Tibial nerve (tissue), 4 donors: ENCODE data around the gene LEFTY1. TPM values are rescaled to one million over a fixed set of nuclear protein-coding genes. Genes with fewer than 3 reads are reported as not detected.

Source experiments
- DNase-seq, 2 donors: peaks; one replicate each; pipeline ENCODE4 v3.0.0-alpha.2; 2019; ENCODE audit warnings: low spot score in 2 of 2
- H3K27ac ChIP-seq, 4 donors: fragments of 200-600 bp; sonication (generic) in 3 of 4; one replicate each; pipeline ENCODE4 v1.5.1; 2017 to 2019; ENCODE audit warnings: mild to moderate bottlenecking in 1 of 4
- H3K27me3 ChIP-seq, 2 donors: fragments of 200-600 bp; sonication (generic) in 1 of 2; one replicate each; pipeline versions ENCODE4 v1.5.1 to v1.6.0; 2017 to 2019
- H3K36me3 ChIP-seq, 3 donors: fragments of 200-600 bp; sonication (generic); one replicate each; pipeline ENCODE4 v1.5.1; 2018 to 2019
- H3K4me1 ChIP-seq, 4 donors: fragments of 200-600 bp; sonication (generic) in 3 of 4; one replicate each; pipeline ENCODE4 v1.5.1; 2017 to 2019
- H3K4me3 ChIP-seq, 4 donors: fragments of 200-600 bp; sonication (generic) in 3 of 4; one replicate each; pipeline ENCODE4 v1.5.1; 2017 to 2019; ENCODE audit warnings: mild to moderate bottlenecking in 1 of 4, moderate library complexity in 1 of 4
- H3K9me3 ChIP-seq, 4 donors: fragments of 200-600 bp; sonication (generic) in 3 of 4; one replicate each; pipeline ENCODE4 v1.5.1; 2017 to 2019
- CTCF ChIP-seq, 5 experiments: fragments of 200-600 bp in 3 of 5; fragments of 450-650 bp in 2 of 5; sonication (generic) in 3 of 5; IDR thresholded peaks; one replicate each; pipeline ENCODE4 v1.5.1; 2016 to 2019; ENCODE audit warnings: antibody characterized with exemption in 5 of 5, mild to moderate bottlenecking in 3 of 5, moderate library complexity in 2 of 5
- EP300 ChIP-seq, 2 donors: sonication (generic); formaldehyde crosslinking; IDR thresholded peaks; one replicate each; pipeline ENCODE4 v1.6.1; 2017; ENCODE audit warnings: antibody characterized with exemption in 2 of 2, mild to moderate bottlenecking in 1 of 2
- POLR2A ChIP-seq, 2 donors: fragments of 450-650 bp; IDR thresholded peaks; one replicate each; pipeline ENCODE4 v1.6.1; 2017; ENCODE audit warnings: antibody characterized with exemption in 2 of 2, mild to moderate bottlenecking in 2 of 2, moderate library complexity in 2 of 2
- WGBS, 2 donors: methylation state at CpG; one replicate each; pipeline ENCODE4 v1.1.5; 2018; 5-methylcytosine and 5-hydroxymethylcytosine counted together
- total RNA-seq, 4 donors: library from RNA; depleted of rRNA; stranded (reverse); fragments of >200 nt; gene quantifications; one replicate each; pipeline ENCODE4 v1.1.0, GENCODE V29; 2016

LEFTY1 gene
- total RNA-seq, 4 donors from 2014 or later, result 0.20 TPM; not detected in 3

- peaks cover 0 to 63% (median 0%) of the 10 kb centered on the region in 3 donors for H3K36me3 ChIP-seq
Measured at GRCh38 chr1:225914947-225915346, 26.0 kb upstream of the LEFTY1 start.

GRCh38 chr1:225914391-225914790 is 25.4 kb upstream of the LEFTY1 start:
- H3K27ac ChIP-seq, result no peak overlapping the region
- WGBS, 2 donors, result 83 to 94% methylated on average over 6 of the region's 6 CpGs
- H3K4me1 ChIP-seq, result peaks cover 0 to 10% (median 4%) of the 10 kb centered on the region in 4 donors
- no peaks in the 10 kb centered on the region for H3K27me3 ChIP-seq
- H3K36me3 ChIP-seq, result peaks cover 0 to 57% (median 0%) of the 10 kb centered on the region in 3 donors
- TF ChIP-seq POLR2A (IDR thresholded peaks at IDR 0.05), result no peak
- no peak for TF ChIP-seq CTCF (IDR thresholded peaks at IDR 0.05)
- no peak for TF ChIP-seq EP300 (IDR thresholded peaks at IDR 0.05)
- H3K4me3 ChIP-seq, result no peak overlapping the region
- no peaks in the 10 kb centered on the region for H3K9me3 ChIP-seq
- no peak for DNase-seq

More at GRCh38 chr1:225914947-225915346, 26.0 kb upstream of the LEFTY1 start:
- H3K27ac ChIP-seq, result no peak overlapping the region
- H3K4me1 ChIP-seq, result peaks cover 0 to 16% (median 4%) of the 10 kb centered on the region in 4 donors
- 80 to 81% methylated on average over 6 of the region's 6 CpGs for WGBS, 2 donors
- DNase-seq, result no peak
- H3K27me3 ChIP-seq, result no peaks in the 10 kb centered on the region
- no peak for TF ChIP-seq POLR2A (IDR thresholded peaks at IDR 0.05)
- TF ChIP-seq EP300 (IDR thresholded peaks at IDR 0.05), result no peak
- no peak for TF ChIP-seq CTCF (IDR thresholded peaks at IDR 0.05)
- H3K9me3 ChIP-seq, result no peaks in the 10 kb centered on the region
- H3K4me3 ChIP-seq, result no peak overlapping the region

- H3K27ac ChIP-seq, result no peak overlapping the region
- no peak for TF ChIP-seq EP300 (IDR thresholded peaks at IDR 0.05)
- TF ChIP-seq POLR2A (IDR thresholded peaks at IDR 0.05), result no peak
- TF ChIP-seq CTCF (IDR thresholded peaks at IDR 0.05), result peak; percentile 83 to 95 (median 92)
- DNase-seq, result peak; percentile 49 to 52
- H3K4me3 ChIP-seq, result peak overlapping the region in 1 of 4 donors; percentile 10
- WGBS, 2 donors, result 33 to 49% methylated on average over 41 to 51 of the region's 53 CpGs
- peaks cover 0 to 9% (median 4%) of the 10 kb centered on the region in 4 donors for H3K4me1 ChIP-seq
- no peaks in the 10 kb centered on the region for H3K9me3 ChIP-seq
- H3K27me3 ChIP-seq, result no peaks in the 10 kb centered on the region
- peaks cover 0 to 28% (median 0%) of the 10 kb centered on the region in 3 donors for H3K36me3 ChIP-seq
Measured at GRCh38 chr1:225911191-225912130, 22.5 kb upstream of the LEFTY1 start.

GRCh38 chr1:225909477-225909876 is 20.5 kb upstream of the LEFTY1 start:
- H3K27me3 ChIP-seq, result no peaks in the 10 kb centered on the region
- DNase-seq, result no peak
- peaks cover 0 to 9% (median 4%) of the 10 kb centered on the region in 4 donors for H3K4me1 ChIP-seq
- H3K27ac ChIP-seq, result no peak overlapping the region
- WGBS, 2 donors, result 97 to 100% methylated on average over 1 of the region's 1 CpG
- H3K9me3 ChIP-seq, result no peaks in the 10 kb centered on the region
- TF ChIP-seq POLR2A (IDR thresholded peaks at IDR 0.05), result no peak
- TF ChIP-seq CTCF (IDR thresholded peaks at IDR 0.05), result no peak
- no peak for TF ChIP-seq EP300 (IDR thresholded peaks at IDR 0.05)
- H3K4me3 ChIP-seq, result no peak overlapping the region
- H3K36me3 ChIP-seq, result peaks cover 0 to 10% (median 0%) of the 10 kb centered on the region in 3 donors

GRCh38 chr1:225908773-225909172 is 19.8 kb upstream of the LEFTY1 start:
- Histone ChIP-seq H3K27me3 (no peaks in the 10 kb centered on the region), H3K36me3 (peaks cover 0 to 7% (median 0%) of the 10 kb centered on the region in 3 donors), H3K4me1 (peaks cover 0 to 9% (median 4%) of the 10 kb centered on the region in 4 donors), H3K4me3 (no peak overlapping the region), H3K9me3 (no peaks in the 10 kb centered on the region), H3K27ac (no peak overlapping the region)
- no peak for DNase-seq
- TF ChIP-seq CTCF (IDR thresholded peaks at IDR 0.05), result no peak
- TF ChIP-seq EP300 (IDR thresholded peaks at IDR 0.05), result no peak
- no peak for TF ChIP-seq POLR2A (IDR thresholded peaks at IDR 0.05)
- 69 to 71% methylated on average over 2 of the region's 2 CpGs for WGBS, 2 donors
